ENCODE data around the gene PNPLA3. TPM values are rescaled to one million over a fixed set of nuclear protein-coding genes. Genes with fewer than 3 reads are reported as not detected.

Gene PNPLA3
- total and polyA plus RNA-seq, 4 donors: 0.41 to 2.2 (median 0.99) TPM

GRCh38 chr22:43978558-43978957 is 55.0 kb downstream of the PNPLA3 start:
- H3K27me3 ChIP-seq (ENCODE audit: control insufficient read depth in 3 of 3, insufficient read depth in 3 of 3, low read length in 2 of 3): no peaks in the 10 kb centered on the region
- no peak overlapping the region for H3K27ac ChIP-seq (ENCODE audit: low read depth in 1 of 2, low read length in 1 of 2)
- TF ChIP-seq CTCF (IDR thresholded peaks at IDR 0.05; ENCODE audit: control extremely low read depth, extremely low read depth): no peak
- H3K9me3 ChIP-seq (ENCODE audit: control insufficient read depth in 4 of 4, insufficient read depth in 3 of 4, low read length in 3 of 4): no peaks in the 10 kb centered on the region
- H3K4me1 ChIP-seq (ENCODE audit: control insufficient read depth in 5 of 5, insufficient read depth in 5 of 5, low read length in 5 of 5): no peaks in the 10 kb centered on the region
- H3K36me3 ChIP-seq (ENCODE audit: control insufficient read depth in 4 of 4, insufficient read depth in 4 of 4, low read length in 4 of 4): peaks cover 25 to 64% (median 35%) of the 10 kb centered on the region in 4 donors
- DNase-seq (no peak), ATAC-seq (ENCODE audit: insufficient read depth, low FRiP score) (no peak)
- H3K4me3 ChIP-seq: no peak overlapping the region
- no peak overlapping the region for H3K9ac ChIP-seq (ENCODE audit: insufficient read depth in 1 of 2, low read length in 2 of 2)
- WGBS, 2 donors: 93 to 95% methylated on average over 4 of the region's 4 CpGs

- Histone ChIP-seq H3K9me3 (ENCODE audit: control insufficient read depth in 4 of 4, insufficient read depth in 3 of 4, low read length in 3 of 4) (no peaks in the 10 kb centered on the region), H3K9ac (ENCODE audit: insufficient read depth in 1 of 2, low read length in 2 of 2) (no peak overlapping the region), H3K4me1 (ENCODE audit: control insufficient read depth in 5 of 5, insufficient read depth in 5 of 5, low read length in 5 of 5) (no peaks in the 10 kb centered on the region), H3K27ac (ENCODE audit: low read depth in 1 of 2, low read length in 1 of 2) (no peak overlapping the region), H3K4me3 (no peak overlapping the region), H3K36me3 (ENCODE audit: control insufficient read depth in 4 of 4, insufficient read depth in 4 of 4, low read length in 4 of 4) (peaks cover 23 to 58% (median 37%) of the 10 kb centered on the region in 4 donors), H3K27me3 (ENCODE audit: control insufficient read depth in 3 of 3, insufficient read depth in 3 of 3, low read length in 2 of 3) (no peaks in the 10 kb centered on the region)
- ATAC-seq (ENCODE audit: insufficient read depth, low FRiP score) (no peak), DNase-seq (no peak)
- TF ChIP-seq CTCF (IDR thresholded peaks at IDR 0.05; ENCODE audit: control extremely low read depth, extremely low read depth): no peak
- 95 to 98% methylated on average over 7 of the region's 7 CpGs for whole genome bisulfite sequencing, 2 donors
These were observed 57.0 kb downstream of the PNPLA3 start for GRCh38 chr22:43980579-43980978.

GRCh38 chr22:43980996-43981395 is 57.4 kb downstream of the PNPLA3 start:
- Histone ChIP-seq H3K4me1 (ENCODE audit: control insufficient read depth in 5 of 5, insufficient read depth in 5 of 5, low read length in 5 of 5) (no peaks in the 10 kb centered on the region), H3K9ac (ENCODE audit: insufficient read depth in 1 of 2, low read length in 2 of 2) (no peak overlapping the region), H3K4me3 (no peak overlapping the region), H3K27ac (ENCODE audit: low read depth in 1 of 2, low read length in 1 of 2) (no peak overlapping the region), H3K36me3 (ENCODE audit: control insufficient read depth in 4 of 4, insufficient read depth in 4 of 4, low read length in 4 of 4) (peaks cover 23 to 57% (median 37%) of the 10 kb centered on the region in 4 donors), H3K9me3 (ENCODE audit: control insufficient read depth in 4 of 4, insufficient read depth in 3 of 4, low read length in 3 of 4) (no peaks in the 10 kb centered on the region), H3K27me3 (ENCODE audit: control insufficient read depth in 3 of 3, insufficient read depth in 3 of 3, low read length in 2 of 3) (no peaks in the 10 kb centered on the region)
- no peak for TF ChIP-seq CTCF (IDR thresholded peaks at IDR 0.05; ENCODE audit: control extremely low read depth, extremely low read depth)
- ATAC-seq (ENCODE audit: insufficient read depth, low FRiP score) (no peak), DNase-seq (no peak)
- 96 to 97% methylated on average over 17 of the region's 17 CpGs for WGBS, 2 donors

GRCh38 chr22:43983808-43984207 is 60.2 kb downstream of the PNPLA3 start:
- TF ChIP-seq CTCF (IDR thresholded peaks at IDR 0.05; ENCODE audit: control extremely low read depth, extremely low read depth): no peak
- Histone ChIP-seq H3K9ac (ENCODE audit: insufficient read depth in 1 of 2, low read length in 2 of 2) (no peak overlapping the region), H3K27ac (ENCODE audit: low read depth in 1 of 2, low read length in 1 of 2) (no peak overlapping the region), H3K27me3 (ENCODE audit: control insufficient read depth in 3 of 3, insufficient read depth in 3 of 3, low read length in 2 of 3) (no peaks in the 10 kb centered on the region), H3K36me3 (ENCODE audit: control insufficient read depth in 4 of 4, insufficient read depth in 4 of 4, low read length in 4 of 4) (peaks cover 26 to 38% (median 34%) of the 10 kb centered on the region in 4 donors), H3K9me3 (ENCODE audit: control insufficient read depth in 4 of 4, insufficient read depth in 3 of 4, low read length in 3 of 4) (no peaks in the 10 kb centered on the region), H3K4me3 (no peak overlapping the region), H3K4me1 (ENCODE audit: control insufficient read depth in 5 of 5, insufficient read depth in 5 of 5, low read length in 5 of 5) (no peaks in the 10 kb centered on the region)
- WGBS, 2 donors: 97 to 98% methylated on average over 16 of the region's 16 CpGs
- no peak for ATAC-seq (ENCODE audit: insufficient read depth, low FRiP score)
- no peak for DNase-seq

Measured in lung (tissue), 12 donors.